HepG2 (cell line): Measurements from ENCODE around the gene GDF9. TPM values are rescaled to one million over a fixed set of nuclear protein-coding genes. Genes with fewer than 3 reads are reported as not detected.

Source experiments
- ARID3A ChIP-seq: IDR thresholded peaks from 2 replicates; pipeline ENCODE4 v1.6.1; 2012; ENCODE audit warnings: low read depth, low read length, improper control_type of control experiment
- BRD4 ChIP-seq: sonication (generic); formaldehyde crosslinking; IDR thresholded peaks from 2 replicates; pipeline ENCODE4 v1.4.0; 2020; ENCODE audit warnings: missing genetic modification reagents
- DNMT3B ChIP-seq: conservative IDR thresholded peaks from 2 replicates; pipeline ENCODE4 v1.6.1; 2016; ENCODE audit warnings: missing biosample characterization, control low read depth
- GZF1 ChIP-seq: sonication (generic); formaldehyde crosslinking; IDR thresholded peaks from 2 replicates; pipeline ENCODE4 v1.5.1; 2020; ENCODE audit warnings: mild to moderate bottlenecking, missing genetic modification reagents
- HOXA7 ChIP-seq: sonication (generic); formaldehyde crosslinking; IDR thresholded peaks from 2 replicates; pipeline ENCODE4 v1.8.1; 2022; ENCODE audit warnings: mild to moderate bottlenecking, missing genetic modification reagents, moderate library complexity
- IRF2 ChIP-seq: IDR thresholded peaks from 2 replicates; pipeline ENCODE4 v1.6.1; 2018; ENCODE audit warnings: missing genetic modification reagents, missing compliant biosample characterization
- KDM2A ChIP-seq: sonication (generic); formaldehyde crosslinking; IDR thresholded peaks from 2 replicates; pipeline ENCODE4 v1.4.0; 2020; ENCODE audit warnings: low read depth, missing genetic modification reagents, borderline replicate concordance
- MTA1 ChIP-seq: sonication (generic); formaldehyde crosslinking; IDR thresholded peaks from 2 replicates; pipeline ENCODE4 v1.4.0; 2020; ENCODE audit warnings: missing genetic modification reagents, mild to moderate bottlenecking, borderline replicate concordance
- NR2F2 ChIP-seq: IDR thresholded peaks from 2 replicates; pipeline ENCODE4 v1.6.1; 2012; ENCODE audit warnings: low read depth, inconsistent platforms, borderline replicate concordance
- POGK ChIP-seq: sonication (generic); formaldehyde crosslinking; conservative IDR thresholded peaks from 2 replicates; pipeline ENCODE4 v1.8.0; 2022; ENCODE audit warnings: mild to moderate bottlenecking, moderate library complexity, missing genetic modification reagents
- RBM39 ChIP-seq: fragments of 200-400 bp; formaldehyde crosslinking; IDR thresholded peaks from one replicate; pipeline ENCODE4 v1.6.1; 2018; ENCODE audit warnings: antibody characterized with exemption, mild to moderate bottlenecking, low read depth, low read length; ENCODE audit not compliant: poor library complexity, severe bottlenecking
- REPIN1 ChIP-seq: sonication (generic); formaldehyde crosslinking; IDR thresholded peaks from 2 replicates; pipeline ENCODE4 v1.8.0; 2022; ENCODE audit warnings: missing genetic modification reagents, low read depth, mild to moderate bottlenecking, borderline replicate concordance
- RORA ChIP-seq: sonication (generic); formaldehyde crosslinking; IDR thresholded peaks from 2 replicates; pipeline ENCODE4 v1.5.0; 2020; ENCODE audit warnings: mild to moderate bottlenecking, missing genetic modification reagents, moderate library complexity
- SIN3A ChIP-seq: IDR thresholded peaks from 2 replicates; pipeline ENCODE4 v1.6.1; 2011; ENCODE audit warnings: low read depth, mild to moderate bottlenecking, control low read depth, low read length, borderline replicate concordance
- ZNF460 ChIP-seq: sonication (generic); formaldehyde crosslinking; IDR thresholded peaks from 2 replicates; pipeline ENCODE4 v1.5.1; 2020; ENCODE audit warnings: missing genetic modification reagents, mild to moderate bottlenecking, borderline replicate concordance
- ZNF496 ChIP-seq: sonication (generic); formaldehyde crosslinking; IDR thresholded peaks from 2 replicates; pipeline ENCODE4 v1.8.1; 2023; ENCODE audit warnings: mild to moderate bottlenecking, moderate library complexity, missing genetic modification reagents; ENCODE audit not compliant: insufficient replicate concordance
- ZNF513 ChIP-seq: sonication (generic); formaldehyde crosslinking; conservative IDR thresholded peaks from 2 replicates; pipeline ENCODE4 v1.5.0; 2020; ENCODE audit warnings: missing genetic modification reagents
- ZNF589 ChIP-seq: sonication (generic); formaldehyde crosslinking; conservative IDR thresholded peaks from 2 replicates; pipeline ENCODE4 v1.8.0; 2022; ENCODE audit warnings: mild to moderate bottlenecking, moderate library complexity, missing genetic modification reagents
- ZNF784 ChIP-seq: sonication (generic); formaldehyde crosslinking; IDR thresholded peaks from 2 replicates; pipeline ENCODE4 v1.5.1; 2020; ENCODE audit warnings: missing genetic modification reagents, mild to moderate bottlenecking, borderline replicate concordance
- ZSCAN20 ChIP-seq: sonication (generic); formaldehyde crosslinking; IDR thresholded peaks from 2 replicates; pipeline ENCODE4 v1.4.0; 2020; ENCODE audit warnings: missing genetic modification reagents, mild to moderate bottlenecking, borderline replicate concordance
- polyA plus RNA-seq, 8 experiments: library from polyadenylated mRNA; depleted of rRNA in 3 of 8; stranded (reverse) in 7 of 8; unstranded in 1 of 8; fragments of >200 nt; fragmentation: Illumina TruSeq in 4 of 8; extraction: Trizol in 4 of 8; gene quantifications; 2 replicates each; pipeline versions ENCODE4 v1.2.1 to v1.2.3, GENCODE V29; 2011 to 2016; ENCODE audit warnings: low read depth in 4 of 8, missing spikeins in 1 of 8, mixed read lengths in 1 of 8; ENCODE audit not compliant: insufficient read depth in 1 of 8
- total RNA-seq, 5 experiments: library from RNA; depleted of rRNA; stranded (reverse); fragments of >200 nt; fragmentation: Illumina TruSeq; extraction: Trizol; gene quantifications; 2 replicates each; pipeline ENCODE4 v1.2.3, GENCODE V29; 2016; ENCODE audit warnings: low read depth in 1 of 5

GDF9 gene
- total and polyA plus RNA-seq, 2 of the 13 experiments (the other 11 are each of a cell fraction or from before 2014, with no cell fraction given): 0.33 to 0.38 TPM

GRCh38 chr5:132829742-132830435 lies 36.4 kb downstream of the GDF9 start (continued):
- TF ChIP-seq POGK (peak; percentile 47; the same call in 1 of the 2 replicates), ZNF784 (CRISPR knock-in tag) (0 out of 2 replicates have a peak, but pooled peaks have one; percentile 47), NR2F2 (no peak), ZSCAN20 (CRISPR knock-in tag) (0 out of 2 replicates have a peak, but pooled peaks have one; percentile 51), BRD4 (CRISPR knock-in tag) (peak; percentile 30; the same call in 1 of the 2 replicates), ZNF513 (0 out of 2 replicates have a peak, but pooled peaks have one; percentile 72), DNMT3B (CRISPR knock-in tag) (no peak; the same call in 1 of the 2 replicates), SIN3A (peak; percentile 45; the same call in 1 of the 2 replicates), HOXA7 (CRISPR knock-in tag) (no peak), RBM39 (peak; percentile 65), REPIN1 (CRISPR knock-in tag) (peak; percentile 46; the same call in 1 of the 2 replicates), MTA1 (CRISPR knock-in tag) (no peak), RORA (CRISPR knock-in tag) (no peak; the same call in 1 of the 2 replicates), ZNF460 (no peak), ZNF589 (no peak; the same call in none of the 2 replicates), ARID3A (no peak), GZF1 (CRISPR knock-in tag) (0 out of 2 replicates have a peak, but pooled peaks have one; percentile 69), ZNF496 (no peak), KDM2A (peak; percentile 82), IRF2 (CRISPR knock-in tag) (peak; percentile 21; the same call in 1 of the 2 replicates)
